WTC11 (cell line): ENCODE data around the gene TIMP4. TPM values are rescaled to one million over a fixed set of nuclear protein-coding genes. Genes with fewer than 3 reads are reported as not detected.

Experiments
- ATAC-seq: fragments of 200-7000 bp; cut with Tn5 transposase; 2 replicates; pipeline ENCODE4 v1.10.0; 2021; ENCODE audit warnings: mild to moderate bottlenecking, moderate library complexity
- CTCF ChIA-PET: fragments of 300-600 bp; sonication (Branson Sonifier 250); formaldehyde crosslinking; loops from one replicate; lab custom pipeline; 2021; ENCODE audit warnings: antibody characterized with exemption; lab: Charles Lee
- POLR2A ChIA-PET: fragments of 350-600 bp; sonication (Branson Sonifier 250); formaldehyde crosslinking; loops from one replicate; lab custom pipeline; 2021; ENCODE audit warnings: antibody characterized with exemption; lab: Charles Lee
- DNase-seq: peaks from one replicate; pipeline ENCODE4 v3.0.0; 2021; ENCODE audit warnings: low spot score
- H3K27ac Mint-ChIP-seq: 2 replicates; pipeline ENCODE4 v1.8.0; 2021; ENCODE audit warnings: mixed read lengths
- H3K27me3 Mint-ChIP-seq: 2 replicates; pipeline ENCODE4 v1.8.0; 2021; ENCODE audit warnings: low read depth, mild to moderate bottlenecking, moderate library complexity, mixed read lengths
- H3K36me3 Mint-ChIP-seq: 2 replicates; pipeline ENCODE4 v1.8.0; 2021; ENCODE audit warnings: mixed read lengths
- H3K4me1 Mint-ChIP-seq: 2 replicates; pipeline ENCODE4 v1.8.0; 2022; ENCODE audit warnings: mixed read lengths
- H3K4me3 Mint-ChIP-seq: 2 replicates; pipeline ENCODE4 v1.8.0; 2021; ENCODE audit warnings: mild to moderate bottlenecking, moderate library complexity, mixed read lengths
- H3K9me3 Mint-ChIP-seq: 2 replicates; pipeline ENCODE4 v1.8.0; 2021; ENCODE audit warnings: mixed read lengths
- CREM ChIP-seq: sonication (generic); formaldehyde crosslinking; IDR thresholded peaks from 2 replicates; pipeline ENCODE4 v1.8.1; 2022; ENCODE audit warnings: mild to moderate bottlenecking, missing genetic modification reagents, moderate library complexity
- EMX1 ChIP-seq: fragments of 250-450 bp; sonication (Bioruptor Pico); IDR thresholded peaks from 2 replicates; pipeline ENCODE4 v1.8.0; 2021; ENCODE audit warnings: mild to moderate bottlenecking
- ESRRA ChIP-seq: sonication (generic); formaldehyde crosslinking; IDR thresholded peaks from 2 replicates; pipeline ENCODE4 v1.8.1; 2022; ENCODE audit warnings: mild to moderate bottlenecking, missing genetic modification reagents, borderline replicate concordance
- FOXK1 ChIP-seq: sonication (generic); formaldehyde crosslinking; IDR thresholded peaks from 2 replicates; pipeline ENCODE4 v1.8.0; 2022; ENCODE audit warnings: mild to moderate bottlenecking, moderate library complexity, missing genetic modification reagents
- KAT7 ChIP-seq: sonication (generic); formaldehyde crosslinking; IDR thresholded peaks from 2 replicates; pipeline ENCODE4 v1.8.1; 2023; ENCODE audit warnings: missing genetic modification reagents, mild to moderate bottlenecking, borderline replicate concordance
- NR3C1 ChIP-seq: sonication (generic); formaldehyde crosslinking; conservative IDR thresholded peaks from 2 replicates; pipeline ENCODE4 v1.8.1; 2023; ENCODE audit warnings: low read depth, mild to moderate bottlenecking, missing genetic modification reagents
- TEAD1 ChIP-seq: sonication (generic); formaldehyde crosslinking; IDR thresholded peaks from 2 replicates; pipeline ENCODE4 v1.8.0; 2022; ENCODE audit warnings: mild to moderate bottlenecking, missing genetic modification reagents
- TP53 ChIP-seq: sonication (generic); formaldehyde crosslinking; IDR thresholded peaks from 2 replicates; pipeline ENCODE4 v1.8.1; 2023; ENCODE audit warnings: mild to moderate bottlenecking, missing genetic modification reagents
- total RNA-seq: library from RNA; stranded (reverse); gene quantifications from 3 replicates; pipeline ENCODE4 v1.2.3, GENCODE V29; 2021
- TF ChIP-seq, protein P1 (sequence below): sonication (generic); formaldehyde crosslinking; IDR thresholded peaks from 2 replicates; pipeline ENCODE4 v1.8.1; 2022; ENCODE audit warnings: missing genetic modification reagents, borderline replicate concordance
- TF ChIP-seq, protein P2 (sequence below): sonication (generic); formaldehyde crosslinking; IDR thresholded peaks from 2 replicates; pipeline ENCODE4 v1.8.0; 2022; ENCODE audit warnings: mild to moderate bottlenecking, missing genetic modification reagents
- TF ChIP-seq, protein P3 (sequence below): sonication (generic); formaldehyde crosslinking; IDR thresholded peaks from 2 replicates; pipeline ENCODE4 v1.8.0; 2023; ENCODE audit warnings: missing genetic modification reagents, mild to moderate bottlenecking, borderline replicate concordance
- TF ChIP-seq, protein P4 (sequence below): fragments of 250-450 bp; sonication (Bioruptor Pico); IDR thresholded peaks from 2 replicates; pipeline ENCODE4 v1.9.0; 2021; ENCODE audit warnings: mild to moderate bottlenecking
- TF ChIP-seq, protein P5 (sequence below): fragments of 250-450 bp; sonication (Bioruptor Pico); conservative IDR thresholded peaks from 2 replicates; pipeline ENCODE4 v1.9.0; 2021; ENCODE audit warnings: mild to moderate bottlenecking

Gene TIMP4
- total RNA-seq, 1 experiment from 2014 or later, result 11.8 TPM

DNA sequence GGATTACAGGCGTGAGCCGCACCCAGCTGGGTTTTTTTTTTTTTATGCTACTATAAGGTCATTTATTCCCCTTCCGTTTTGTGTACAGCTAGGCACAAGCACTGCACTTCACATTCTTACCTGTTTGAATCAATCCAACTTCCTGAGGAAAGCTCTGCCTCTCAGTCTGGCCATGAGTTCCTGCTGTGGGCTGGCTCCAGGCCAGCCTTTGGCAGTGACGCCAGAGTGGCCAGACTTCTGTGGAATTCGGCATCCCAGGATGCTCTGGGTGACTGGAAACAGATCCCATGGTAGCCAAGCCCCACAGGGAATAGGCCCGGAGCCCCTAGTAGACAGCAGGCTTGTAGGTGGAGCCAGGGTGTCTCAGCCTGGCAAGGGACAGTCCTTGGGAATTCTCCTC, 21.5 kb upstream of the TIMP4 start:
- TF ChIP-seq FOXK1 (CRISPR knock-in tag) (no peak), EMX1 (CRISPR knock-in tag) (no peak)
- TF ChIP-seq, protein P1, sequence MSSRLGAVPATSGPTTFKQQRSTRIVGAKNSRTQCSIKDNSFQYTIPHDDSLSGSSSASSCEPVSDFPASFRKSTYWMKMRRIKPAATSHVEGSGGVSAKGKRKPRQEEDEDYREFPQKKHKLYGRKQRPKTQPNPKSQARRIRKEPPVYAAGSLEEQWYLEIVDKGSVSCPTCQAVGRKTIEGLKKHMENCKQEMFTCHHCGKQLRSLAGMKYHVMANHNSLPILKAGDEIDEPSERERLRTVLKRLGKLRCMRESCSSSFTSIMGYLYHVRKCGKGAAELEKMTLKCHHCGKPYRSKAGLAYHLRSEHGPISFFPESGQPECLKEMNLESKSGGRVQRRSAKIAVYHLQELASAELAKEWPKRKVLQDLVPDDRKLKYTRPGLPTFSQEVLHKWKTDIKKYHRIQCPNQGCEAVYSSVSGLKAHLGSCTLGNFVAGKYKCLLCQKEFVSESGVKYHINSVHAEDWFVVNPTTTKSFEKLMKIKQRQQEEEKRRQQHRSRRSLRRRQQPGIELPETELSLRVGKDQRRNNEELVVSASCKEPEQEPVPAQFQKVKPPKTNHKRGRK (CRISPR knock-in tag), result no peak
- Mint-ChIP-seq H3K9me3 (no peaks in the 10 kb centered on the region), H3K27ac (no peak overlapping the region), H3K36me3 (no peaks in the 10 kb centered on the region; the same call in 1 of the 2 replicates), H3K4me3 (no peak overlapping the region), H3K27me3 (no peaks in the 10 kb centered on the region), H3K4me1 (no peaks in the 10 kb centered on the region)
- ChIA-PET POLR2A (no interaction called here), CTCF (no interaction called here)
- DNase-seq (no peak), ATAC-seq (no peak)

DNA sequence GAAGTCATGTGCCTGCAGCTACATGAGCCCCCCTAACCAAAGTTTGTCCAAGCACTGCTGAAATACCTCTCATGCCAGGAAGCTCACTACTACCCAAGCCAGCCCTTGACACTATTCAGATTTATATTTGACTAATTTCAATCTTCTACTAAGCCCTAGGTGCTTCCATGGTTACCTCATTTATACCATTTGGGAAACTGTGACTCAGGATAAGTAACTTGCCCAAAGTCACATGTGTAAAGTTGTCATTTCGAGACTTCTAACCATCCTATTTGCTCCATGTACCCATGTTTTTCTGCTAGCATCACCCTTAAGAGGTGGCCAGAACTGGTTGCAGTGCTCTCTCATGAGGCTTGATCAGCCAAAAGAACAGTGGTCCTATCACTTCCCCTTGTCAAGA, 20.7 kb upstream of the TIMP4 start:
- DNase-seq (no peak), ATAC-seq (no peak)
- H3K27me3 Mint-ChIP-seq, result no peaks in the 10 kb centered on the region
- ChIA-PET POLR2A (no interaction called here), CTCF (interaction anchor here (2.6 kb wide), 1 partner anchor 44 kb away, joined by 18 read pairs; no protein-coding TSS in a partner anchor)
- no peak overlapping the region for H3K4me3 Mint-ChIP-seq
- no peaks in the 10 kb centered on the region for H3K4me1 Mint-ChIP-seq
- peaks cover 6% of the 10 kb centered on the region for H3K36me3 Mint-ChIP-seq
- no peaks in the 10 kb centered on the region for H3K9me3 Mint-ChIP-seq
- TF ChIP-seq, protein P2, sequence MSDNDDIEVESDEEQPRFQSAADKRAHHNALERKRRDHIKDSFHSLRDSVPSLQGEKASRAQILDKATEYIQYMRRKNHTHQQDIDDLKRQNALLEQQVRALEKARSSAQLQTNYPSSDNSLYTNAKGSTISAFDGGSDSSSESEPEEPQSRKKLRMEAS (CRISPR knock-in tag), result no peak
- TF ChIP-seq, protein P3, sequence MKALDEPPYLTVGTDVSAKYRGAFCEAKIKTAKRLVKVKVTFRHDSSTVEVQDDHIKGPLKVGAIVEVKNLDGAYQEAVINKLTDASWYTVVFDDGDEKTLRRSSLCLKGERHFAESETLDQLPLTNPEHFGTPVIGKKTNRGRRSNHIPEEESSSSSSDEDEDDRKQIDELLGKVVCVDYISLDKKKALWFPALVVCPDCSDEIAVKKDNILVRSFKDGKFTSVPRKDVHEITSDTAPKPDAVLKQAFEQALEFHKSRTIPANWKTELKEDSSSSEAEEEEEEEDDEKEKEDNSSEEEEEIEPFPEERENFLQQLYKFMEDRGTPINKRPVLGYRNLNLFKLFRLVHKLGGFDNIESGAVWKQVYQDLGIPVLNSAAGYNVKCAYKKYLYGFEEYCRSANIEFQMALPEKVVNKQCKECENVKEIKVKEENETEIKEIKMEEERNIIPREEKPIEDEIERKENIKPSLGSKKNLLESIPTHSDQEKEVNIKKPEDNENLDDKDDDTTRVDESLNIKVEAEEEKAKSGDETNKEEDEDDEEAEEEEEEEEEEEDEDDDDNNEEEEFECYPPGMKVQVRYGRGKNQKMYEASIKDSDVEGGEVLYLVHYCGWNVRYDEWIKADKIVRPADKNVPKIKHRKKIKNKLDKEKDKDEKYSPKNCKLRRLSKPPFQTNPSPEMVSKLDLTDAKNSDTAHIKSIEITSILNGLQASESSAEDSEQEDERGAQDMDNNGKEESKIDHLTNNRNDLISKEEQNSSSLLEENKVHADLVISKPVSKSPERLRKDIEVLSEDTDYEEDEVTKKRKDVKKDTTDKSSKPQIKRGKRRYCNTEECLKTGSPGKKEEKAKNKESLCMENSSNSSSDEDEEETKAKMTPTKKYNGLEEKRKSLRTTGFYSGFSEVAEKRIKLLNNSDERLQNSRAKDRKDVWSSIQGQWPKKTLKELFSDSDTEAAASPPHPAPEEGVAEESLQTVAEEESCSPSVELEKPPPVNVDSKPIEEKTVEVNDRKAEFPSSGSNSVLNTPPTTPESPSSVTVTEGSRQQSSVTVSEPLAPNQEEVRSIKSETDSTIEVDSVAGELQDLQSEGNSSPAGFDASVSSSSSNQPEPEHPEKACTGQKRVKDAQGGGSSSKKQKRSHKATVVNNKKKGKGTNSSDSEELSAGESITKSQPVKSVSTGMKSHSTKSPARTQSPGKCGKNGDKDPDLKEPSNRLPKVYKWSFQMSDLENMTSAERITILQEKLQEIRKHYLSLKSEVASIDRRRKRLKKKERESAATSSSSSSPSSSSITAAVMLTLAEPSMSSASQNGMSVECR (CRISPR knock-in tag), result no peak
- TF ChIP-seq ESRRA (CRISPR knock-in tag) (no peak), CREM (CRISPR knock-in tag) (no peak), TP53 (CRISPR knock-in tag) (no peak), NR3C1 (CRISPR knock-in tag) (no peak), KAT7 (no peak), TEAD1 (CRISPR knock-in tag) (no peak)
- TF ChIP-seq, protein P4, sequence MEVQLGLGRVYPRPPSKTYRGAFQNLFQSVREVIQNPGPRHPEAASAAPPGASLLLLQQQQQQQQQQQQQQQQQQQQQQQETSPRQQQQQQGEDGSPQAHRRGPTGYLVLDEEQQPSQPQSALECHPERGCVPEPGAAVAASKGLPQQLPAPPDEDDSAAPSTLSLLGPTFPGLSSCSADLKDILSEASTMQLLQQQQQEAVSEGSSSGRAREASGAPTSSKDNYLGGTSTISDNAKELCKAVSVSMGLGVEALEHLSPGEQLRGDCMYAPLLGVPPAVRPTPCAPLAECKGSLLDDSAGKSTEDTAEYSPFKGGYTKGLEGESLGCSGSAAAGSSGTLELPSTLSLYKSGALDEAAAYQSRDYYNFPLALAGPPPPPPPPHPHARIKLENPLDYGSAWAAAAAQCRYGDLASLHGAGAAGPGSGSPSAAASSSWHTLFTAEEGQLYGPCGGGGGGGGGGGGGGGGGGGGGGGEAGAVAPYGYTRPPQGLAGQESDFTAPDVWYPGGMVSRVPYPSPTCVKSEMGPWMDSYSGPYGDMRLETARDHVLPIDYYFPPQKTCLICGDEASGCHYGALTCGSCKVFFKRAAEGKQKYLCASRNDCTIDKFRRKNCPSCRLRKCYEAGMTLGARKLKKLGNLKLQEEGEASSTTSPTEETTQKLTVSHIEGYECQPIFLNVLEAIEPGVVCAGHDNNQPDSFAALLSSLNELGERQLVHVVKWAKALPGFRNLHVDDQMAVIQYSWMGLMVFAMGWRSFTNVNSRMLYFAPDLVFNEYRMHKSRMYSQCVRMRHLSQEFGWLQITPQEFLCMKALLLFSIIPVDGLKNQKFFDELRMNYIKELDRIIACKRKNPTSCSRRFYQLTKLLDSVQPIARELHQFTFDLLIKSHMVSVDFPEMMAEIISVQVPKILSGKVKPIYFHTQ (CRISPR knock-in tag), result no peak
- TF ChIP-seq, protein P5, sequence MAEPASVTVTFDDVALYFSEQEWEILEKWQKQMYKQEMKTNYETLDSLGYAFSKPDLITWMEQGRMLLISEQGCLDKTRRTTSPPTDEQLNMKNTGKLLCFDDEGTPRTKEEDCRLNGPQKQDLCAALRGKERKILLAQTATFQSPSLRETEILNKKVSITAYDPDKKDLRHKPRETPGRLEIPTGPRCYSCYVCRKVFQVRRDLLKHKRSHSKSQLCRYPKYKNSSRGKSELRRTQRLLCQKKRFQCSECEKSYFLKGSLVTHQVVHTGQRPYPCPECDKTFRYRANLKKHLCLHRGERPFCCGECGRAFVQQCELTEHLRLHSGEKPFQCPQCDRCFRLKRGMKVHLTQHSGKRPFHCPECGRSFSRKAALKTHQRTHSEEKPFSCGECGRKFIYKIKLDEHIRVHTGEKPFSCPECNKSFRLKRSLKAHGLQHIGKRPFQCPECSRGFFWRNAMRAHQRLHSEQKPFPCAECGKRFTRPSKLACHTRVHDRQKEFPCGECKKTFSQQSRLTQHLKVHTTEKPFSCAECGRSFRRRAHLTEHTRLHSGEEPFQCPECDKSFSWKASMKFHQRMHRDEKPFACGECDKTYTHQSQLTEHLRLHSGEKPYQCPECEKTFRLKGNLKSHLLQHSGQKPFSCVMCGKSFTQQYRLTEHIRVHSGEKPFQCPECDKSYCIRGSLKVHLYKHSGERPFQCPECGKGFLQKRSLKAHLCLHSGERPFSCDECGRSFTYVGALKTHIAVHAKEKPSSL, result no peak
- H3K27ac Mint-ChIP-seq, result no peak overlapping the region
